Mesendoderm (in vitro differentiated cells): Measurements from ENCODE around the gene NFATC3.

Experiments used
- DNase-seq: peaks from one replicate; pipeline ENCODE4 v3.0.0; 2013
- H2AK5ac ChIP-seq: 2 replicates; pipeline ENCODE4 v1.6.1; 2013; ENCODE audit warnings: low read length, inconsistent platforms
- H2BK120ac ChIP-seq: 2 replicates; pipeline ENCODE4 v1.6.1; 2013; ENCODE audit warnings: low read depth, mild to moderate bottlenecking, low read length, moderate library complexity, mixed read lengths
- H2BK15ac ChIP-seq: replicated peaks from 2 replicates; pipeline ENCODE4 v1.6.1; 2013; ENCODE audit warnings: low read depth, mild to moderate bottlenecking, moderate library complexity
- H2BK5ac ChIP-seq: 2 replicates; pipeline ENCODE4 v1.6.1; 2013; ENCODE audit warnings: low read length, inconsistent platforms
- H3K18ac ChIP-seq: 2 replicates; pipeline ENCODE4 v1.6.1; 2013; ENCODE audit warnings: mild to moderate bottlenecking, low read length, mixed read lengths
- H3K23ac ChIP-seq: one replicate; pipeline ENCODE4 v1.6.1; 2013; ENCODE audit warnings: low read length
- H3K27ac ChIP-seq: 2 replicates; pipeline ENCODE4 v1.5.1; 2013; ENCODE audit warnings: low read depth, mild to moderate bottlenecking, inconsistent platforms, low read length, moderate library complexity
- H3K27me3 ChIP-seq: 2 replicates; pipeline ENCODE4 v1.6.1; 2013; ENCODE audit warnings: low read length, control low read depth, mild to moderate bottlenecking, inconsistent platforms; ENCODE audit not compliant: insufficient read depth, poor library complexity
- H3K36me3 ChIP-seq: 2 replicates; pipeline ENCODE4 v1.6.1; 2013; ENCODE audit warnings: low read length, inconsistent platforms; ENCODE audit not compliant: control insufficient read depth, insufficient read depth
- H3K4ac ChIP-seq: one replicate; pipeline ENCODE4 v1.6.1; 2013; ENCODE audit warnings: low read depth, mild to moderate bottlenecking, low read length, moderate library complexity
- H3K4me1 ChIP-seq: 2 replicates; pipeline ENCODE4 v1.6.1; 2013; ENCODE audit warnings: low read depth, low read length, inconsistent platforms; ENCODE audit not compliant: control insufficient read depth
- H3K4me2 ChIP-seq: 2 replicates; pipeline ENCODE4 v1.6.1; 2013; ENCODE audit warnings: low read length
- H3K4me3 ChIP-seq: 2 replicates; pipeline ENCODE4 v1.5.1; 2013; ENCODE audit warnings: mild to moderate bottlenecking, low read length
- H3K56ac ChIP-seq: one replicate; pipeline ENCODE4 v1.6.1; 2013; ENCODE audit warnings: low read length
- H3K79me1 ChIP-seq: 2 replicates; pipeline ENCODE4 v1.6.1; 2013; ENCODE audit warnings: low read length, inconsistent platforms
- H3K79me2 ChIP-seq: 2 replicates; pipeline ENCODE4 v1.6.1; 2013; ENCODE audit warnings: mild to moderate bottlenecking, low read length; ENCODE audit not compliant: control insufficient read depth, insufficient read depth
- H3K9ac ChIP-seq: 2 replicates; pipeline ENCODE4 v1.6.1; 2013; ENCODE audit warnings: low read length, inconsistent platforms
- H4K5ac ChIP-seq: one replicate; pipeline ENCODE4 v1.6.1; 2013; ENCODE audit warnings: low read length
- H4K8ac ChIP-seq: one replicate; pipeline ENCODE4 v1.6.1; 2013; ENCODE audit warnings: low read depth, mild to moderate bottlenecking, control low read depth, low read length, moderate library complexity
- WGBS: extraction: QIAGEN DNeasy Blood & Tissue Kit; methylation state at CpG from one replicate; pipeline ENCODE4 v1.1.7; 2013; ENCODE audit warnings: low lambda C conversion rate, missing lambda C conversion rate; ENCODE audit not compliant: insufficient coverage; ENCODE audit errors: extremely low coverage; 5-methylcytosine and 5-hydroxymethylcytosine counted together

NFATC3 gene

GRCh38 chr16:68179196-68179795 is 94.1 kb downstream of the NFATC3 start:
- no CpG with 5 or more reads among the region's 2 CpGs for WGBS
- no peak overlapping the region for H3K18ac ChIP-seq
- H3K4me1 ChIP-seq: no peaks in the 10 kb centered on the region
- H2AK5ac ChIP-seq: no peak overlapping the region
- H4K8ac ChIP-seq: no peak overlapping the region
- H3K79me1 ChIP-seq: no peaks in the 10 kb centered on the region
- DNase-seq: no peak
- no peak overlapping the region for H3K9ac ChIP-seq
- H2BK120ac ChIP-seq: no peak overlapping the region
- no peak overlapping the region for H3K4ac ChIP-seq
- H3K4me2 ChIP-seq: no peak overlapping the region
- H3K23ac ChIP-seq: no peak overlapping the region
- no peaks in the 10 kb centered on the region for H3K36me3 ChIP-seq
- no peaks in the 10 kb centered on the region for H3K79me2 ChIP-seq
- H3K27me3 ChIP-seq: no peaks in the 10 kb centered on the region
- H3K56ac ChIP-seq: no peak overlapping the region
- no peak overlapping the region for H2BK5ac ChIP-seq
- no peak overlapping the region for H4K5ac ChIP-seq
- H3K4me3 ChIP-seq: no peak overlapping the region
- no peak overlapping the region for H2BK15ac ChIP-seq
- no peak overlapping the region for H3K27ac ChIP-seq

GRCh38 chr16:68179855-68180254 is 94.7 kb downstream of the NFATC3 start:
- Histone ChIP-seq H3K56ac (no peak overlapping the region), H4K8ac (no peak overlapping the region), H2AK5ac (no peak overlapping the region), H2BK15ac (no peak overlapping the region), H3K27ac (no peak overlapping the region), H3K4me1 (no peaks in the 10 kb centered on the region), H3K27me3 (no peaks in the 10 kb centered on the region), H3K79me2 (no peaks in the 10 kb centered on the region), H3K4me2 (no peak overlapping the region), H3K79me1 (no peaks in the 10 kb centered on the region), H3K18ac (no peak overlapping the region), H2BK120ac (no peak overlapping the region), H3K9ac (no peak overlapping the region), H2BK5ac (no peak overlapping the region), H3K36me3 (no peaks in the 10 kb centered on the region), H3K4me3 (no peak overlapping the region), H4K5ac (no peak overlapping the region), H3K4ac (no peak overlapping the region), H3K23ac (no peak overlapping the region)
- WGBS: no CpG with 5 or more reads among the region's 4 CpGs
- no peak for DNase-seq

GRCh38 chr16:68183046-68183445 is 97.9 kb downstream of the NFATC3 start:
- no CpG with 5 or more reads among the region's 3 CpGs for WGBS
- no peak overlapping the region for H3K4ac ChIP-seq
- H3K27ac ChIP-seq: no peak overlapping the region
- no peaks in the 10 kb centered on the region for H3K27me3 ChIP-seq
- no peak overlapping the region for H3K18ac ChIP-seq
- H2BK120ac ChIP-seq: no peak overlapping the region
- no peaks in the 10 kb centered on the region for H3K36me3 ChIP-seq
- H2BK5ac ChIP-seq: no peak overlapping the region
- H3K4me2 ChIP-seq: no peak overlapping the region
- H3K23ac ChIP-seq: no peak overlapping the region
- H3K4me1 ChIP-seq: no peaks in the 10 kb centered on the region
- H4K5ac ChIP-seq: no peak overlapping the region
- no peaks in the 10 kb centered on the region for H3K79me1 ChIP-seq
- no peak overlapping the region for H2AK5ac ChIP-seq
- H3K4me3 ChIP-seq: no peak overlapping the region
- no peak for DNase-seq
- no peaks in the 10 kb centered on the region for H3K79me2 ChIP-seq
- no peak overlapping the region for H2BK15ac ChIP-seq
- H3K56ac ChIP-seq: no peak overlapping the region
- H4K8ac ChIP-seq: no peak overlapping the region
- H3K9ac ChIP-seq: no peak overlapping the region

GRCh38 chr16:68186877-68187276 is 101.7 kb downstream of the NFATC3 start:
- Histone ChIP-seq H2BK120ac (no peak overlapping the region), H4K5ac (no peak overlapping the region), H3K79me2 (no peaks in the 10 kb centered on the region), H3K23ac (no peak overlapping the region), H3K56ac (no peak overlapping the region), H3K4me3 (no peak overlapping the region), H2BK15ac (no peak overlapping the region), H3K36me3 (peaks cover 4% of the 10 kb centered on the region), H3K27ac (no peak overlapping the region), H3K4ac (no peak overlapping the region), H3K27me3 (no peaks in the 10 kb centered on the region), H3K9ac (no peak overlapping the region), H3K18ac (no peak overlapping the region), H4K8ac (no peak overlapping the region), H3K4me1 (no peaks in the 10 kb centered on the region), H3K79me1 (no peaks in the 10 kb centered on the region), H2AK5ac (no peak overlapping the region), H3K4me2 (no peak overlapping the region), H2BK5ac (no peak overlapping the region)
- DNase-seq: no peak
- no CpG with 5 or more reads among the region's 7 CpGs for whole genome bisulfite sequencing

GRCh38 chr16:68187505-68187904 is 102.3 kb downstream of the NFATC3 start:
- no peak overlapping the region for H3K4ac ChIP-seq
- no peak overlapping the region for H4K5ac ChIP-seq
- H4K8ac ChIP-seq: no peak overlapping the region
- H3K4me2 ChIP-seq: no peak overlapping the region
- peaks cover 4% of the 10 kb centered on the region for H3K36me3 ChIP-seq
- H3K23ac ChIP-seq: no peak overlapping the region
- no peak overlapping the region for H3K27ac ChIP-seq
- no peak overlapping the region for H3K4me3 ChIP-seq
- H3K18ac ChIP-seq: no peak overlapping the region
- H2BK120ac ChIP-seq: no peak overlapping the region
- H3K79me1 ChIP-seq: no peaks in the 10 kb centered on the region
- H3K27me3 ChIP-seq: no peaks in the 10 kb centered on the region
- H2BK15ac ChIP-seq: no peak overlapping the region
- no peak overlapping the region for H3K9ac ChIP-seq
- H2AK5ac ChIP-seq: no peak overlapping the region
- no peaks in the 10 kb centered on the region for H3K4me1 ChIP-seq
- no peak overlapping the region for H2BK5ac ChIP-seq
- H3K56ac ChIP-seq: no peak overlapping the region
- WGBS: no CpG with 5 or more reads among the region's 2 CpGs
- no peak for DNase-seq
- no peaks in the 10 kb centered on the region for H3K79me2 ChIP-seq

- H2AK5ac ChIP-seq: no peak overlapping the region
- H3K18ac ChIP-seq: no peak overlapping the region
- H2BK15ac ChIP-seq: no peak overlapping the region
- no peak overlapping the region for H2BK120ac ChIP-seq
- H3K4me3 ChIP-seq: no peak overlapping the region
- H3K23ac ChIP-seq: no peak overlapping the region
- no peaks in the 10 kb centered on the region for H3K79me1 ChIP-seq
- no peak overlapping the region for H3K4me2 ChIP-seq
- H3K27ac ChIP-seq: no peak overlapping the region
- DNase-seq: no peak
- H4K8ac ChIP-seq: no peak overlapping the region
- no peak overlapping the region for H3K4ac ChIP-seq
- no CpG with 5 or more reads among the region's 10 CpGs for WGBS
- no peak overlapping the region for H4K5ac ChIP-seq
- H3K79me2 ChIP-seq: no peaks in the 10 kb centered on the region
- no peak overlapping the region for H3K9ac ChIP-seq
- no peaks in the 10 kb centered on the region for H3K27me3 ChIP-seq
- no peak overlapping the region for H3K56ac ChIP-seq
- no peak overlapping the region for H2BK5ac ChIP-seq
- H3K36me3 ChIP-seq: peaks cover 4% of the 10 kb centered on the region
- no peaks in the 10 kb centered on the region for H3K4me1 ChIP-seq
Measured at GRCh38 chr16:68188170-68188569, 103.0 kb downstream of the NFATC3 start.
